ACC112 (cell line): ENCODE results near the gene UBTD1.
"Not testable (repeated sequence)": the region's sequence is repeated elsewhere in the genome, so short reads cannot be mapped to it uniquely, and the experiment has no call there.

Source experiments
- H2AFZ ChIP-seq: fragments of 200-600 bp; sonication (generic); one replicate; pipeline ENCODE4 v1.6.0; 2017; ENCODE audit warnings: antibody characterized with exemption, low read length; ENCODE audit not compliant: unreplicated experiment
- H3K27ac ChIP-seq: fragments of 200-600 bp; sonication (generic); 2 replicates; pipeline ENCODE4 v1.5.1; 2014; ENCODE audit warnings: low read depth, mild to moderate bottlenecking, antibody characterized with exemption, low read length, moderate library complexity
- H3K27me3 ChIP-seq: fragments of 200-600 bp; sonication (generic); 2 replicates; pipeline ENCODE4 v1.6.1; 2014; ENCODE audit warnings: mild to moderate bottlenecking, antibody characterized with exemption, low read length, moderate library complexity, mixed read lengths; ENCODE audit not compliant: insufficient read depth
- H3K36me3 ChIP-seq: fragments of 200-600 bp; sonication (generic); 2 replicates; pipeline ENCODE4 v1.6.1; 2016; ENCODE audit warnings: mild to moderate bottlenecking, antibody characterized with exemption, low read length, moderate library complexity, mixed read lengths; ENCODE audit not compliant: insufficient read depth
- H3K4me1 ChIP-seq: fragments of 200-600 bp; sonication (generic); one replicate; pipeline ENCODE4 v1.6.1; 2016; ENCODE audit warnings: low read length, mixed read lengths; ENCODE audit not compliant: insufficient read depth, unreplicated experiment, control insufficient read depth
- H3K4me3 ChIP-seq: fragments of 200-600 bp; sonication (generic); 2 replicates; pipeline ENCODE4 v1.5.1; 2014; ENCODE audit warnings: mild to moderate bottlenecking, low read depth, low read length
- H3K79me2 ChIP-seq: fragments of 200-600 bp; sonication (generic); one replicate; pipeline ENCODE4 v1.6.0; 2016; ENCODE audit warnings: low read length; ENCODE audit not compliant: control insufficient read depth, unreplicated experiment, insufficient read depth

Gene UBTD1

DNA sequence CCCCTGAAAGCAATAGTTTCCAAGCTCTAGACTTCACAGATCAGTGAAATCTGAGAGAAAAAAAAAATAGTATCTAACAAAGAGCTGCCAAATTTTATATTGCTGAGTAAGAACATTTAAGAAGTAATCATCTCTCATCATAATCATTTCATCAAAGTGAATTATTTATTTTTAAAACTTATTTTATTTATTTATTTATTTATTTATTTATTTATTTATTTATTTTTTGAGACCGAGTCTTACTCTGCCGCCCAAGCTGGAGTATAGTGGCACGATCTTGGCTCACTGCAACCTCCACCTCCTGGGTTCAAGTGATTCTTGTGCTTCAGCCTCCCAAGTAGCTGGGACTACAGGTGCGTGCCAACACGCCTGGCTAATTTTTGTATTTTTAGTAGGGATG is 77.8 kb downstream of the UBTD1 start:
- not testable (repeated sequence) for H3K79me2 ChIP-seq, H2AFZ ChIP-seq, H3K36me3 ChIP-seq, H3K27me3 ChIP-seq, H3K27ac ChIP-seq, H3K4me3 ChIP-seq
- peaks cover 28% of the 10 kb centered on the region for H3K4me1 ChIP-seq

DNA sequence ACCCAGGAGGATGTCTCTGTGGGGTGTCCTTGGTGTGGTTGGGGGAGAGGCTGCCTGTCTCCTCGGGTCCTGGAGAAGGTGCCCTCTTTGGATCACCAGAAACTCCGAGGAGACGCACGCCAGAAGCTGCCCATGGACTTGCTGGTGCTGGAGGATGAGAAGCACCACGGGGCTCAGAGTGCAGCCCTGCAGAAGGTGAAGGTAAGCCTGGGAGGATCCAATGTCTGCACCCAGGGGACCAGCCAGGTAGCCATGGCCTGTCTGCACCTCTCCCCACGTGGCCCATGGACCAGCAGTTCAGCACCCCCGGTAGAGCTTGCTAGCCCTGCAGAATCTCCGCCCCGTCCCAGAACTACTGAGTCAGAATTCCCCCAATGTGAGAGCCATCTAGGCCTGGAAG is 79.0 kb downstream of the UBTD1 start:
- H3K4me3 ChIP-seq: no peak overlapping the region
- no peaks in the 10 kb centered on the region for H3K79me2 ChIP-seq
- no peaks in the 10 kb centered on the region for H3K36me3 ChIP-seq
- H3K4me1 ChIP-seq: peaks cover 24% of the 10 kb centered on the region
- H3K27ac ChIP-seq: no peak overlapping the region
- no peak overlapping the region for H2AFZ ChIP-seq
- H3K27me3 ChIP-seq: no peaks in the 10 kb centered on the region

DNA sequence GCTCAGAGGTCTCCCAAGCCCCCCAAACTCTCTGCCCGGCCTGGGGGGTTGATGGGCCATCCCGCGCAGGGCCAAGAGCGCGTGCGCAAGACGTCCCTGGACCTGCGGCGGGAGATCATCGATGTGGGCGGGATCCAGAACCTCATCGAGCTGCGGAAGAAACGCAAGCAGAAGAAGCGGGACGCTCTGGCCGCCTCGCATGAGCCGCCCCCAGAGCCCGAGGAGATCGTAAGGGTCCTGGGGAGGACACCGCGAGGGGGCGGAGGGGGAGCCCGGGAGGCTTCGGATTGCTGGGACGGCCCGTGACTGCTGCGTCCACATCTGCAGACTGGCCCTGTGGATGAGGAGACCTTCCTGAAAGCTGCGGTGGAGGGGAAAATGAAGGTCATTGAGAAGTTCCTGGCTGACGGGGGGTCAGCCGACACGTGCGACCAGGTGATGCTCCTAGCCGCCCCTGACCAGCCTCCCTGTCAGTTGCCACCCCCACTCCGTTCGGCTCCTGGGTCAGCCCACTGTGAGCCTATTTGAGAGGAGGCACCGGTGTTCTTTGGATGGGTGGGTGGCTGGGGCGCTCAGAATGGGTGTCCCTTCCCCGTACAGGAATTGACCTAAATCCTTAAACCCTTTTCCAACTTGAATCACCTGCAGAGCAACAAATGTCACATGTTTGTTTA is 79.6 kb downstream of the UBTD1 start:
- no peaks in the 10 kb centered on the region for H3K27me3 ChIP-seq
- peaks cover 18% of the 10 kb centered on the region for H3K4me1 ChIP-seq
- H3K79me2 ChIP-seq: no peaks in the 10 kb centered on the region
- H3K36me3 ChIP-seq: no peaks in the 10 kb centered on the region
- H3K27ac ChIP-seq: no peak overlapping the region
- no peak overlapping the region for H3K4me3 ChIP-seq
- no peak overlapping the region for H2AFZ ChIP-seq

DNA sequence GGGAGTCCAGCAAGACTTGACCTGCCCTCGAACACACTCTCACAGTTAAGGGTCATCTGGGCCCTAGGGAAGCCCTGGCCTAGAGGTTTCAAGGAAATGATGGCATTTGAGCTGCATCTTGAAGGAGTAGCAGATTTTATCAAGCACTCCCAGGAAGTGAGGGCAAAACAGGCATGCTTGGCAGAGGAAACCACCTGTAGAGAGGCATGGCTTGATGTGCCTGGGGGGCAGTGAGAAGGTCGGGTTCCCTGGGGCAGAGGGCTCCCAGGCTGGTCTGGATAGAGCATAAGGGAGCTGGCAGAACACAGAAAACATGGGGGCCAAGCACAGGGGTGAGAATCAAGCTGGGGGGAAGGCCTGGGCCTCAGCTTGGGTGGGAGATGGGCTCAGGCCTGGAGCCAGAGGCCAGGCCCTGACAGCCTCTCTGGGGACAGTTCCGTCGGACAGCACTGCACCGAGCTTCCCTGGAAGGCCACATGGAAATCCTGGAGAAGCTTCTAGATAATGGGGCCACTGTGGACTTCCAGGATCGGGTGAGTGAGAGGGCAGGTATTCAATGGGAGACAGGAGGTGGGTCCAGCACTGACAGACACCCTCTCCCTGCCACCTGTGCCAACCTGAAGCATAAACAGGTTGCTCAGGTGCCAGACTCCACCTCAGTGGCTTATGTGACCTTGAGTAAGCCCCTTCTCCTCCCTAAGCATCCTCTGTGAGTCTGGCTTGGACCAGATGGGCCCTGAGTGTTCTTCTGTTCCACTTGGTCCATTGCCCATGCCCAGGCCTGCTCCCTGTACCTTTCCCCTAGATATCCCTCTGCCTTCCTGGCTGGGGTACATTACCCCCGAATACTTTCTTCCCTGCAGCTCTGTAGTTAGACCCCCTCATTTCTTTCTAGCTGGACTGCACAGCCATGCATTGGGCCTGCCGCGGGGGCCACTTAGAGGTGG is 82.0 kb downstream of the UBTD1 start:
- Histone ChIP-seq H3K79me2 (no peaks in the 10 kb centered on the region), H3K27me3 (no peaks in the 10 kb centered on the region), H3K27ac (no peak overlapping the region), H2AFZ (no peak overlapping the region), H3K36me3 (no peaks in the 10 kb centered on the region), H3K4me3 (no peak overlapping the region), H3K4me1 (peaks cover 8% of the 10 kb centered on the region)

DNA sequence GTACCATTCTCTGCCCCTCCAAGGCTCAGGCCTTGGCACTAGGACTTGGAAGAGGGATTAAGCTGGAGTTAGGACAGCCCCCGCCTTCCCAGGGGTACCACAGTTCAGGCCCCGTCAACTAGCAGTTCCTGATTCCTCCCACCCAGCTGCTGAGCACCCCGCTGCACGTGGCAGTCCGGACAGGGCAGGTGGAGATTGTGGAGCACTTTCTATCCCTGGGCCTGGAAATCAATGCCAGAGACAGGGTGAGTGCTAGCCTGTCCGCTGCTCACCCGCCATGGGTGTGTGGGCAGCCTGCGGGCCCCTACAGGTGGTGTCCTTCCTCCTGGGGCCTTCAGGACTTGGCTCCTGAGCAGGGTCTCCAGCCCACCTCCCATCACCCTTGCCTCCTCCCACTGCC is 83.4 kb downstream of the UBTD1 start:
- H3K36me3 ChIP-seq: no peaks in the 10 kb centered on the region
- H3K27ac ChIP-seq: no peak overlapping the region
- no peaks in the 10 kb centered on the region for H3K79me2 ChIP-seq
- no peak overlapping the region for H2AFZ ChIP-seq
- peaks cover 8% of the 10 kb centered on the region for H3K4me1 ChIP-seq
- no peaks in the 10 kb centered on the region for H3K27me3 ChIP-seq
- H3K4me3 ChIP-seq: no peak overlapping the region

DNA sequence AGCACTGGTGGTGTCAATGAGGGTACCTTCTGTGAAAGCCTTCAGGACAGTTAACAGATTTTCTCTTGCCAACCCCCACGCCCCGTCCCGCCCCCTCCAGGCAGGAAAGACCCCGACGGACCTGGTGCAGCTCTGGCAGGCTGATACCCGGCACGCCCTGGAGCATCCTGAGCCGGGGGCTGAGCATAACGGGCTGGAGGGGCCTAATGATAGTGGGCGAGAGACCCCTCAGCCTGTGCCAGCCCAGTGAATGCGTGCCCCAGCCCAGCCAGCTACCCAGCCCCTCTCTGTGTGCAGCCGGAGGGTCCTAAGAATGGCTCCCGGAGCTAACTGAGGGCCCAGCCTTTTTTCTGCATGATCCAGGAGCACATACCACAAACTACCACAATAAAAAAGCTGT is 84.8 kb downstream of the UBTD1 start:
- peaks cover 8% of the 10 kb centered on the region for H3K4me1 ChIP-seq
- no peaks in the 10 kb centered on the region for H3K79me2 ChIP-seq
- no peak overlapping the region for H3K27ac ChIP-seq

DNA sequence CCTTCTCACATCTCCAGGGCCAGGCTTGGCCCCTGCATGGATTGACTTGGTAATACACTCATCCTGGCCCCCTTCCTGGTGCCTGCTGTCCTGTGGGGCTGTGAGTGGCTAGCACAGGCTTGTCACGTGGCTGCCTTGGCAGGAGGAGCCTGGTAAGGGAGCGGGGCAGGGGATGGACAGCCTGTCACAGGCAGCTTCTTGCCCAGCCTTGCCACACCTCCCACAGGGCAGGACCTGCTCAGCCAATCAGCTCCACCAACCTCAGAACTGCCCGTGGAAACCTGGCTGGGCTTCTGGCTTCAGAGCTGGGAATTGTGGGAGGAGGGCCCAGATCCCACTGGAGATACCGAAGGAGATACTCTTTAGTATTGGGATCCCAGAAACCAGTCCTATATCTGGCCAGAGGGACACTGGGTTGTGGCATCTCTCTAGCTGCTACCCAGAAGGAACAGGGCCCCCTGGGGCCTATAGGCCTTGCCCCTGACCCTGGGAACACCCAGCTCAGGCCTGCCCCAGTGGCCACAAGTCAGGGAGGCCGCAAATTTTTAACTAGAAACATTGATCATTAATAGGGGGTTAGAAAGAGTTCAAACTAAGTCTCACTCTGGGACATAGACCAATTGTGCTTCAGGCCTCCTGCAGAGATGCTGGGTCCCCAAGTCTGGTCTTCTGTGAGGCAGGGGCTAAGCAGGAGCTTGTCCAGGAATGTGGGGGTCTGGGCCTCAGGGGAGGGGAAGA is 85.5 kb downstream of the UBTD1 start, which contains the start of gene HOGA1:
TSS of gene HOGA1 (plus strand) at position 330 of the 738 bp plus-strand sequence. CDS start at position 645, 315 bp downstream.
- no peaks in the 10 kb centered on the region for H3K79me2 ChIP-seq
- H3K27ac ChIP-seq: no peak within 1 kb of the TSS
- H3K4me3 ChIP-seq: no peak within 1 kb of the TSS
- H3K36me3 ChIP-seq: no peaks in the 10 kb centered on the region
- no peaks in the 10 kb centered on the region for H3K27me3 ChIP-seq
- peaks cover 8% of the 10 kb centered on the region for H3K4me1 ChIP-seq
- peak within 1 kb of the TSS; percentile 48 for H2AFZ ChIP-seq

More for the DNA sequence above, 84.8 kb downstream of the UBTD1 start:
- Histone ChIP-seq H3K4me3 (no peak overlapping the region), H3K27me3 (no peaks in the 10 kb centered on the region), H3K36me3 (no peaks in the 10 kb centered on the region), H2AFZ (no peak overlapping the region)

DNA sequence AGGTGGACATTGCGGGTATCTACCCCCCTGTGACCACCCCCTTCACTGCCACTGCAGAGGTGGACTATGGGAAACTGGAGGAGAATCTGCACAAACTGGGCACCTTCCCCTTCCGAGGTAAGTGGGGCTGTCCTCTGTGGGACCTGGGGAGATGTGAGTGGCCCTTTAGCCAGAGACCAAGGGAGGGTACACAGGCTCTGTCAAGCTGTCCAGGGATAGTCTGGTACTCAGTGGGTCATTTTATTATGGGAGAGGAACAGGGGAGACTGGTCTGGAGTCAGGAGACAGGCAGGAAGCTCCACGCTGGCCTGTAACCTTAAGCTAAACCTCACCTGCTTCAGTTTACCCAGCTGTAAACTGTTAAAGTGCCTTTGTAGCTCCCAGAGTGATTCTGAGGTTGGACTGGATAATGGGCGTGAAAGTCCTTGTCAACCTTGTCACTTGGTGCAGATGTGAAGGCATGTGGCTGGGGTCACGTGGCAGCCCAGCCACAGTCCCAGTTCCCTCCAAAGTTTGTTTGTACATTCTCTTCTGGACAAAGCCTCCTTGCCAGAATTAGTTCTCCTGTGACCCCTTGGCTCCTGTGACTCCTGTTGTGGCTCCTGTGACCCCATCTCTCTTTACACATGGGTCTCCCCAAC is 86.2 kb downstream of the UBTD1 start:
- H3K27ac ChIP-seq: no peak overlapping the region
- no peak overlapping the region for H2AFZ ChIP-seq
- no peaks in the 10 kb centered on the region for H3K36me3 ChIP-seq
- peaks cover 8% of the 10 kb centered on the region for H3K4me1 ChIP-seq
- H3K27me3 ChIP-seq: no peaks in the 10 kb centered on the region
- H3K4me3 ChIP-seq: no peak overlapping the region
- H3K79me2 ChIP-seq: no peaks in the 10 kb centered on the region

DNA sequence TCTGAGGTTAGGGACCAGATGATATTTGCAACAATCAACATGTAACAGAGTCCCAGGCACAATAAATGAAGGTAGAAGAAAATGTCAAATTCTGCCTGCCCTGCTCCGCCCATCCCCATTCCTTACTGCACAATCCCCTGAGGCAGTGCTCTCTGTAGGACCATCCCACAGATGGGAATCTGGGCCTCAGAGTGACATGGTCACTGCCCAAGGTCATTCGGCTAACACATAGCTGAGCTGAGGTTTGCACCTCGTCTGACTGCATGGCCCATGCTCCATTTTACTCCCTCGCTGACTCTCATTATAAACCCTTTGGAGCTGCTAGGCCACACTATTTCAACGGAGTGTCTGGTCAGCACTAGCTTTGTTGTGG is 86.7 kb downstream of the UBTD1 start:
- no peaks in the 10 kb centered on the region for H3K79me2 ChIP-seq
- no peaks in the 10 kb centered on the region for H3K36me3 ChIP-seq
- H3K27me3 ChIP-seq: no peaks in the 10 kb centered on the region
- H3K4me3 ChIP-seq: no peak overlapping the region
- H2AFZ ChIP-seq: no peak overlapping the region
- peaks cover 8% of the 10 kb centered on the region for H3K4me1 ChIP-seq
- no peak overlapping the region for H3K27ac ChIP-seq

DNA sequence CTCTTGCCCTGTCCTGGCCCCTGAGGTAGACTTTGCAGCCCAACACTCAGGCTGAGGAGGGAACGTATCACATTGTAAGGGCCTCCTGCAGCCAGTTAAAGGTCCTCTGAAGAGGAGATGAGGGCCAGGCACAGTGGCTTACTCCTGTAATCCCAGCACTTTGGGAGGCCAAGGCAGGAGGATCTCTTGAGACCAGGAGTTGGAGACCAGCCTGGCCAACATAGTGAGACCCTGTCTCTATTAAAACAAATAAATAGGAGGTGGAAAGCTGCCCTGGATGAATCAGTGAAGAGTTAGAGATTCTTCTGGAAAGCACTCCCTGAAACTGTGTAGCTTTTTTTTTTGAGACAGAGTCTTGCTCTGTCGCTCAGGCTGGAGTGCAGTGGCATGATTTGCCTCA is 88.5 kb downstream of the UBTD1 start:
- Histone ChIP-seq H3K4me3 (no peak overlapping the region), H3K36me3 (no peaks in the 10 kb centered on the region), H3K4me1 (peaks cover 8% of the 10 kb centered on the region), H3K79me2 (no peaks in the 10 kb centered on the region), H3K27ac (no peak overlapping the region), H3K27me3 (no peaks in the 10 kb centered on the region), H2AFZ (no peak overlapping the region)
